Stimulated activated CD8-positive, alpha-beta memory T cell treated with anti-CD3 and anti-CD28 coated beads, Interleukin-15, amount 100 ng/mL, for 48 hours (primary cell): Measurements from ENCODE around the gene NEK6.
A peak's percentile ranks its signal among the peaks of the same experiment; 100 is the strongest.

Source experiments
- DNase-seq, 2 donors: peaks; one replicate each; pipeline ENCODE4 v3.0.0-alpha.2; 2020; ENCODE audit warnings: low read depth in 2 of 2

NEK6 gene

GRCh38 chr9:124279531-124280175 lies 21.9 kb downstream of the NEK6 start:
- DNase-seq: no peak

DNA sequence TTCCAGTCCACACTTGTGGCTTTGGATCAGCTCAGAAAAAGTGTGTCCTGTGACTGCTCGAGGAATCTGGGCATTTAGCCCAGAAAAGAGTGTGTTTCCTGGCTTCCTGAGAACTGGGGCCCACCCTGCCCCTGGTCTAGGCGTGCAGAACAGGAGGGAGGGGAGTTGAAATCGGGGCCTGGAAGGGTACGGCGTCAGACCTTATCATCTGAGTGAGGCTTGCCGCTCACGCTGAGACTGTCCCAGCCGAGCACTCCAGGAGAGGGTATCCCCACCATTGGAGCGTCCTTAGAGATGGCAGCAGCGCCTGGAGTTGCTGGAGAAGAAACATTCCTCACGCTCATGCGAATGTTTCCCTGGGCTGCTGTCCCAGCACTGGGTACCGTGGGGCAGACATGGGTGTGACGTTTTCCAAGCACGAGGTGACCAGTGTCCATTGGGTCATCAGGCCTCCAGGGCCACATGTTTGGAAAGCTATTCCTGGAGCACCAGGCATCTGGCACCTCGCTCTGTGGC lies 22.5 kb downstream of the NEK6 start:
- DNase-seq: no peak

DNA sequence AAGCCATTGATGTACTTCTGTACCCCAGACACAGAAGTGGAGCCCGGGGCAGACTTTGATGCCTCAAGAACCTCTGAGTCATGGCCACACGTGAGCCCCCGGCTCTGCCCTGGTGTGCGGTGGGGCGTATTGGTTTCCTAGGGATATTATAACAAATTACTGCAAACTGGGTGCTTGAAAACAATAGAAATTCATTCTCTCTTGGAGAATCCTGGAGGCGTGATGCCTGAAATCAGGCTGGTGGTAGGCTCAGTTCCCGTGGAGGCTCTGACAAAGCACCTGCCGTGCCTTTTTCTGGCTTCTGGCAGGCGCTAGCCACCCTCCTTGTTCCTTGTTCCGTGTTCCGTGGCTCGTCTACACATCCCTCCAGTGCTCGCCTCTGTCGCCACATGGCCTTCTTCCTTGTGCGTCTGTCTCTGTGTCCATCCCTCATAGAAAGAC lies 24.2 kb downstream of the NEK6 start:
- no peak for DNase-seq

DNA sequence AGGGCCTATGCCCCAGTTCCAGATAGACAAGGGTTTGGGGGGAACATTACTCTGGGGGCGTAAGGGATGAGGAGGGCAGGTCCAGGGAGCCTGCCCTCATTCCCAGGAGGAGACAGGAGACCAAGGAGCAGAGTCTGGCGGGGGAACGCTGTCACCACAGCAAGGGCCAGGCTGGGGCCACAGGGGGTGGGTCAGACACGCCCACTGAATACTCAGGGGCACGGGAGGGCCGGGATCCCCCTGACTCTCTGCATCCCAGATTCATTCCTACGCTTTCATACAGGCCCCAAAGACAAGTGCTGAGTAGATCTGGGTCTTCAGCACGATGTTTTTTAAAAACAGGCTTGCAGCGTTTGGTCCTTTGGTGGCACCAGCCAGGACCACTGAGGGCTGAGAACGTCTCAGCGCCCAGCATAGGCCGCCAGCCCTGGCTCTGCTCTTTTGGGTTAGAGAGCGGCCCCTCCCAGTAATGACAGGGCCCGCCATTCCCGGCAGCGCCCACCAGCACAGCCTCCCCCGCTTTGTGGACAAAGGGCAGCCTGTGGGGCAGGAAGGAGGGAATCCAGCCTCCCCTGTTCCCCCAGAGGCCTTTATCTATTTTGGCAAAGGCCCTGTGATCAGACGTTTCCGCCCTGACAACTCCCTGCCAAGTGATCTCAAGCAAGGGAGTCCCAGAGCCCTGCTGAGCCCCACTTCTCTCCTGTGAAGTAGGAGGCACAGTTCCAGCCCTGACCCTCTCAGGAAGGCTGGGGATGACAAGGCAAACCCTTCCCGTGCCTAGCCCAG lies 24.9 kb downstream of the NEK6 start:
- no peak for DNase-seq

- no peak for DNase-seq
These were observed 25.6 kb downstream of the NEK6 start for GRCh38 chr9:124283228-124283814.

GRCh38 chr9:124284237-124284831 lies 26.6 kb downstream of the NEK6 start:
- no peak for DNase-seq

- DNase-seq: no peak
These were observed 27.2 kb downstream of the NEK6 start for GRCh38 chr9:124284940-124285441.

DNA sequence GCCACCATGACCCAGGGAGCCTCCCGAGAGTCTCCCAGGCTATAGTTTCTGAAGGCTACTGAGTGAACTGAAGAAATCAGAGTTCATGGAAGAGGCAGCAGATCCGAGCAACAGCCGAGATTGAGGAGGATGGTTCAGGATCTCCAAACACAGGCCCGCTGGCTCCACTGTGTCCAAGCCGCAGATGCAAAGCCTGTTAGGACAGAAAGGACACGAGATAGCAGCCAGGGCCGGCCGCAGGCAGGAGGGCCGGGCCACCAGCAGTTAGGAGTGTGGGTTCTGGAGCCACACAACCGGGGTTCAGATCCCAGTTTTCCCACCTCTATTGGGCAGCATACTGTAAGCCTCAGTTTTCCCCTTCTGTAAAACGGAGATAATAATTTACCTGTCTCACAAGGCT lies 27.7 kb downstream of the NEK6 start:
- DNase-seq: no peak

DNA sequence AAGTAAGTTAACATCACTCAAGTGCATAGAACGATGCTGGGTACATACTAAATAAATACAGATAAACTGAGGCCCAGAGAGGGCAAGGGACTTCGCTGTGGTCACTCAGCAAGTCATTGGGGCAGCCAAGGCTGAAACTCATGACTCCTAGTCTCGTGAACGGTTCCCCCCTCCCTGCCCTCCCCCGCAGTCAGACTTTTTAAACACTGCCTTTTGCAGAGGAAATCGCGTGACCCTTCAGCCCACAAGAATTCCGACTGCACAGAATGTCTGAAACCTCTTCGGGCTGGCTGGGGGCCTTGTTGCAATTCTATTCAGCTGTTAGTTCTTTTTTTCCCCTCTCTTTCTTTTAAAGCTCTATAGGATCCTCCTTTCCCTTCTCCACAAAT lies 28.1 kb downstream of the NEK6 start:
- peak; percentile 44 to 60 for DNase-seq

GRCh38 chr9:124286292-124286931 lies 28.7 kb downstream of the NEK6 start:
- DNase-seq: peak; percentile 71

- no peak for DNase-seq
These were observed 32.4 kb downstream of the NEK6 start for GRCh38 chr9:124290053-124290591.

- DNase-seq: no peak
These were observed 33.2 kb downstream of the NEK6 start for GRCh38 chr9:124290743-124291554.

- DNase-seq: peak; percentile 60 to 71
These were observed 34.1 kb downstream of the NEK6 start for GRCh38 chr9:124291801-124292396.

- no peak for DNase-seq
These were observed 35.2 kb downstream of the NEK6 start for GRCh38 chr9:124292696-124293593.

GRCh38 chr9:124293718-124294506 lies 36.2 kb downstream of the NEK6 start:
- DNase-seq: no peak

DNA sequence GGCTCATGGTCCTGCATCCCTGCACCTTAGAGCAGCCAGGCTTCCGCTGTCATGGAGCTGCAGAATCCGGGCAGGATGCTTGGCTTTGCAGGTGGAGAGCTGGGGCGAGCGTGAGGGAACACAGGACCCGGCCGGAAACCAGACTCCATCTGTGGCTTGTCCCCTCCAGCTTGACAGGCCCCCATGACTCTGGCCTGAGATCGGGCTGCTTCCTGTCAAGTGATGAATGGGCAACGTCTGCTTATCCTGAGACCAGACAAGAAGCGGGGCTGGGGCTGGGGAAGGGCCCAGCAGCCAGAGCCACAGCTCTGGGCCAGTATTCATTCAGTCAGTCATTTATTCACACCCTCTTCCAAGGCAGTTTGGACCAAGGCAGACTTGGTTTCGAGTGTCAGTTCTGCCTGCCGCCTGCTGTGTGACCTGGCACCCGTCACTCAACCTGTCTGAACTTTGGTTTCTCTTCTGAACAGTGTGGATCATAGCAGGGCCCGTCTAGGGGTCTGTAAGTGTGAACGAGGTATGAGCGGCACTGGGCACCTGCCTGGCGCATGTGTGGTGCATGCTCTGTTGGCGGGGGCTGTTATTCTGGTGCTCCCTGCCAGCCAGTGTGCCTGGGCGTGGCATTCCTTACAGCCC lies 37.5 kb downstream of the NEK6 start:
- no peak for DNase-seq

DNA sequence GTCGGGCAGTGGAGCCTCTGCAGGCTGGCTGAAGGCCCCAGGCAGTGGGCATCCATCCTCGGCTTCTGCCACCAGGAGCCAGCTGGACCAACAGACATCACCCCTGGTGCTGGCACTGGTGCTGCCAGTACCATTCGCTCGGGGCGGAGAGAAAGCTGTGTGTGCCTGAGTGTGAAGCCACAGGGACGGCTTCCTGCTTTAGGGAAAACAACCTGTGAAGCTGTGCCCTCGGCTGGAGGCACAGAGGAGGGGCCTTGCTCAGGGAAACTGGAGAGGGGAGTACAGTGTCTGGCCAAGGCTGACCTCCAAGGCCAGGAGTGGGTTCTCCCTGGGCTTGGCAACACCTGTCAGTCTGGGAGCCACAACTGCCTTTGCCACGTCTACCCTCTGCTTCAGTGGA lies 38.3 kb downstream of the NEK6 start:
- DNase-seq: no peak
